Thoracic aorta (tissue), 2 donors: ENCODE measurements around the gene PIP4K2B. TPM values are rescaled to one million over a fixed set of nuclear protein-coding genes. Genes with fewer than 3 reads are reported as not detected.
A peak's percentile ranks its signal among the peaks of the same experiment; 100 is the strongest.

Experiments
- ATAC-seq: fragments of 150-250 bp; one replicate; pipeline ENCODE4 v1.8.0; 2017; ENCODE audit warnings: low read depth; ENCODE audit not compliant: insufficient number of reproducible peaks, low FRiP score
- DNase-seq: peaks from one replicate; pipeline ENCODE4 v3.0.0-alpha.2; 2020; ENCODE audit warnings: low spot score
- H3K27ac ChIP-seq, 2 donors: fragments of 200-600 bp; sonication (generic); 1 replicate in 1 of 2; 2 replicates in 1 of 2; pipeline ENCODE4 v1.5.1; 2016; ENCODE audit warnings: mild to moderate bottlenecking in 2 of 2, moderate library complexity in 2 of 2
- H3K27me3 ChIP-seq: fragments of 200-600 bp; sonication (generic); replicated peaks from 2 replicates; pipeline ENCODE4 v1.6.0; 2016; ENCODE audit warnings: mild to moderate bottlenecking; ENCODE audit not compliant: insufficient read depth
- H3K36me3 ChIP-seq: fragments of 200-600 bp; sonication (generic); one replicate; pipeline ENCODE4 v1.5.1; 2016
- H3K4me1 ChIP-seq, 2 donors: fragments of 200-600 bp; sonication (generic); 1 replicate in 1 of 2; 2 replicates in 1 of 2; pipeline versions ENCODE4 v1.5.1 to v1.6.0; 2016; ENCODE audit warnings: low read depth in 2 of 2, mild to moderate bottlenecking in 1 of 2; ENCODE audit not compliant: control insufficient read depth in 1 of 2
- H3K4me3 ChIP-seq: fragments of 200-600 bp; sonication (generic); 2 replicates; pipeline ENCODE4 v1.5.1; 2016; ENCODE audit warnings: mild to moderate bottlenecking
- H3K9me3 ChIP-seq: fragments of 200-600 bp; sonication (generic); 2 replicates; pipeline ENCODE4 v1.5.1; 2016
- CTCF ChIP-seq: fragments of 200-600 bp; sonication (generic); IDR thresholded peaks from one replicate; pipeline ENCODE4 v1.5.1; 2019; ENCODE audit warnings: antibody characterized with exemption
- total RNA-seq, 2 donors: library from RNA; depleted of rRNA; stranded (reverse); fragments of >200 nt; gene quantifications; one replicate each; pipeline versions ENCODE4 v1.1.0 to v1.2.3, GENCODE V29; 2016

PIP4K2B gene
- total RNA-seq, 2 donors from 2014 or later, result 56.9 to 82.0 TPM

GRCh38 chr17:38824899-38825761, 25.8 kb upstream of the PIP4K2B start, which contains the start of gene CWC25:
TSS of gene CWC25 (minus strand) at chr17:38825321. CDS start at chr17:38825183, 138 bp downstream.
- Histone ChIP-seq H3K4me1 (peaks cover 7 to 24% of the 10 kb centered on the region in 2 donors), H3K4me3 (peak within 1 kb of the TSS; percentile 91), H3K36me3 (peaks cover 10% of the 10 kb centered on the region), H3K9me3 (no peaks in the 10 kb centered on the region), H3K27me3 (no peaks in the 10 kb centered on the region), H3K27ac (peak within 1 kb of the TSS; percentile 96)
- no peak for TF ChIP-seq CTCF
- peak; percentile 95 for ATAC-seq
- peak; percentile 78 for DNase-seq

GRCh38 chr17:38815576-38816193, 16.3 kb upstream of the PIP4K2B start:
- no peak for TF ChIP-seq CTCF
- no peak overlapping the region for H3K27ac ChIP-seq
- H3K9me3 ChIP-seq, result no peaks in the 10 kb centered on the region
- peaks cover 50% of the 10 kb centered on the region for H3K36me3 ChIP-seq
- no peak overlapping the region for H3K4me3 ChIP-seq
- H3K27me3 ChIP-seq, result no peaks in the 10 kb centered on the region
- H3K4me1 ChIP-seq, result no peaks in the 10 kb centered on the region
- ATAC-seq (no peak), DNase-seq (no peak)

- peaks cover 80% of the 10 kb centered on the region for H3K36me3 ChIP-seq
- no peaks in the 10 kb centered on the region for H3K9me3 ChIP-seq
- TF ChIP-seq CTCF, result no peak
- DNase-seq, result no peak
- no peak for ATAC-seq
- H3K4me1 ChIP-seq, result no peaks in the 10 kb centered on the region
- no peak overlapping the region for H3K27ac ChIP-seq
- no peaks in the 10 kb centered on the region for H3K27me3 ChIP-seq
- no peak overlapping the region for H3K4me3 ChIP-seq
These were observed 10.5 kb upstream of the PIP4K2B start for GRCh38 chr17:38809828-38810227.

GRCh38 chr17:38800237-38800760, 943 bp upstream of the PIP4K2B start:
- ATAC-seq (peak; percentile 25), DNase-seq (no peak)
- Histone ChIP-seq H3K9me3 (no peaks in the 10 kb centered on the region), H3K36me3 (peaks cover 28% of the 10 kb centered on the region), H3K4me1 (peaks cover 19 to 36% of the 10 kb centered on the region in 2 donors), H3K4me3 (peak overlapping the region; percentile 93), H3K27ac (peak overlapping the region; percentile 42 to 97), H3K27me3 (no peaks in the 10 kb centered on the region)
- TF ChIP-seq CTCF, result no peak
